Peyer's patch (tissue), 4 donors: ENCODE measurements around the gene VPS25. TPM values are rescaled to one million over a fixed set of nuclear protein-coding genes. Genes with fewer than 3 reads are reported as not detected.
"Not testable (repeated sequence)": the region's sequence is repeated elsewhere in the genome, so short reads cannot be mapped to it uniquely, and the experiment has no call there.

Source experiments
- DNase-seq, 3 donors: peaks; one replicate each; pipeline ENCODE4 v3.0.0-alpha.2; 2017 to 2019
- H3K27ac ChIP-seq, 4 donors: fragments of 200-600 bp; sonication (generic); one replicate each; pipeline ENCODE4 v1.5.1; 2016 to 2019
- H3K27me3 ChIP-seq, 2 donors: fragments of 200-600 bp; sonication (generic); one replicate each; pipeline ENCODE4 v1.5.1; 2019
- H3K36me3 ChIP-seq, 3 donors: fragments of 200-600 bp; sonication (generic); one replicate each; pipeline ENCODE4 v1.5.1; 2016 to 2019
- H3K4me1 ChIP-seq, 4 donors: fragments of 200-600 bp; sonication (generic); one replicate each; pipeline ENCODE4 v1.5.1; 2016 to 2019
- H3K4me3 ChIP-seq, 4 donors: fragments of 200-600 bp; sonication (generic); 1 replicate in 3 of 4; 2 replicates in 1 of 4; pipeline ENCODE4 v1.5.1; 2016 to 2019; ENCODE audit warnings: mild to moderate bottlenecking in 1 of 4
- H3K9me3 ChIP-seq, 4 donors: fragments of 200-600 bp; sonication (generic); one replicate each; pipeline ENCODE4 v1.5.1; 2016 to 2019; ENCODE audit warnings: mild to moderate bottlenecking in 1 of 4
- CTCF ChIP-seq, 6 experiments: fragments of 450-650 bp in 4 of 6; fragments of 200-600 bp in 2 of 6; sonication (generic) in 1 of 6; IDR thresholded peaks; one replicate each; pipeline ENCODE4 v1.5.1; 2017 to 2019; ENCODE audit warnings: antibody characterized with exemption in 6 of 6, mild to moderate bottlenecking in 3 of 6, moderate library complexity in 1 of 6
- POLR2A ChIP-seq, 2 donors: fragments of 450-650 bp; IDR thresholded peaks; one replicate each; pipeline ENCODE4 v1.5.1; 2017; ENCODE audit warnings: antibody characterized with exemption in 2 of 2, mild to moderate bottlenecking in 2 of 2, moderate library complexity in 2 of 2
- total RNA-seq, 4 donors: library from RNA; depleted of rRNA; stranded (reverse); fragments of >200 nt; gene quantifications; one replicate each; pipeline ENCODE4 v1.1.0, GENCODE V29; 2016

Gene VPS25
- total RNA-seq = 10 to 100 TPM; 34.7 to 82.1 (median 67.5) TPM

- no peaks in the 10 kb centered on the region for H3K27me3 ChIP-seq
- peaks cover 0 to 35% (median 0%) of the 10 kb centered on the region in 3 donors for H3K36me3 ChIP-seq
- TF ChIP-seq CTCF (IDR thresholded peaks at IDR 0.05) (peak in 2 of 6 experiments; percentile 17 to 29), POLR2A (IDR thresholded peaks at IDR 0.05) (peak; percentile 54 to 55)
- H3K9me3 ChIP-seq = no peaks in the 10 kb centered on the region
- H3K27ac ChIP-seq = peak within 1 kb of the TSS; percentile 78 to 88 (median 83)
- peaks cover 0 to 11% (median 3%) of the 10 kb centered on the region in 4 donors for H3K4me1 ChIP-seq
- DNase-seq = peak; percentile 73 to 90 (median 78)
- H3K4me3 ChIP-seq = peak within 1 kb of the TSS; percentile 74 to 92 (median 85)
Measured at GRCh38 chr17:42773290-42774035, at the start of gene VPS25. Gene VPS25, plus strand, starts transcription at chr17:42773449. Its CDS starts 27 bp downstream, at chr17:42773476.

- no peak for DNase-seq
- Histone ChIP-seq H3K4me1 (no peaks in the 10 kb centered on the region), H3K27ac (no peak overlapping the region), H3K4me3 (no peak overlapping the region), H3K27me3 (no peaks in the 10 kb centered on the region), H3K9me3 (no peaks in the 10 kb centered on the region), H3K36me3 (peaks cover 0 to 98% (median 0%) of the 10 kb centered on the region in 3 donors)
- TF ChIP-seq CTCF (IDR thresholded peaks at IDR 0.05) = no peak
- no peak for TF ChIP-seq POLR2A (IDR thresholded peaks at IDR 0.05)
Measured at GRCh38 chr17:42723636-42724035, 49.6 kb upstream of the VPS25 start.

GRCh38 chr17:42725143-42725542 is 48.1 kb upstream of the VPS25 start:
- no peak for DNase-seq
- H3K4me3 ChIP-seq = no peak overlapping the region
- no peak overlapping the region for H3K27ac ChIP-seq
- H3K27me3 ChIP-seq = no peaks in the 10 kb centered on the region
- no peaks in the 10 kb centered on the region for H3K4me1 ChIP-seq
- no peak for TF ChIP-seq POLR2A (IDR thresholded peaks at IDR 0.05)
- TF ChIP-seq CTCF (IDR thresholded peaks at IDR 0.05) = no peak
- H3K36me3 ChIP-seq = peaks cover 0 to 95% (median 0%) of the 10 kb centered on the region in 3 donors
- no peaks in the 10 kb centered on the region for H3K9me3 ChIP-seq

- Histone ChIP-seq H3K9me3 (no peaks in the 10 kb centered on the region), H3K36me3 (no peaks in the 10 kb centered on the region), H3K4me3 (no peak overlapping the region), H3K4me1 (peaks cover 0 to 12% (median 1%) of the 10 kb centered on the region in 4 donors), H3K27me3 (no peaks in the 10 kb centered on the region), H3K27ac (no peak overlapping the region)
- DNase-seq = no peak
- no peak for TF ChIP-seq POLR2A (IDR thresholded peaks at IDR 0.05)
- TF ChIP-seq CTCF (IDR thresholded peaks at IDR 0.05) = no peak
Measured at GRCh38 chr17:42740699-42741098, 32.5 kb upstream of the VPS25 start.

- not testable (repeated sequence) for H3K27ac ChIP-seq, H3K36me3 ChIP-seq, H3K9me3 ChIP-seq, H3K4me3 ChIP-seq, DNase-seq, H3K27me3 ChIP-seq
- H3K4me1 ChIP-seq = peaks cover 0 to 12% (median 1%) of the 10 kb centered on the region in 4 donors
Measured at GRCh38 chr17:42742916-42743315, 30.3 kb upstream of the VPS25 start.

GRCh38 chr17:42743595-42744282 is 29.5 kb upstream of the VPS25 start:
- Histone ChIP-seq H3K4me3 (peak overlapping the region; percentile 66 to 83 (median 76)), H3K4me1 (peaks cover 0 to 12% (median 1%) of the 10 kb centered on the region in 4 donors), H3K27ac (peak overlapping the region; percentile 86 to 95 (median 94)), H3K9me3 (no peaks in the 10 kb centered on the region), H3K27me3 (no peaks in the 10 kb centered on the region), H3K36me3 (no peaks in the 10 kb centered on the region)
- TF ChIP-seq CTCF (IDR thresholded peaks at IDR 0.05) (peak in 1 of 6 experiments; percentile 3), POLR2A (IDR thresholded peaks at IDR 0.05) (no peak)
- no peak for DNase-seq
